Measurements from ENCODE around the gene ITIH2.
A peak's percentile ranks its signal among the peaks of the same experiment; 100 is the strongest.
"Not testable (repeated sequence)": the region's sequence is repeated elsewhere in the genome, so short reads cannot be mapped to it uniquely, and the experiment has no call there.

ITIH2 gene

GRCh38 chr10:7703140-7703539 is at the start of gene ITIH2:
Gene ITIH2, plus strand, starts transcription at chr10:7703316. Its CDS starts 119 bp downstream, at chr10:7703435.
- DNase-seq (ENCODE audit: low read depth) = no peak

GRCh38 chr10:7657079-7657478 is 46.0 kb upstream of the ITIH2 start:
- DNase-seq (ENCODE audit: low read depth) = not testable (repeated sequence)

GRCh38 chr10:7657552-7657951 is 45.6 kb upstream of the ITIH2 start:
- DNase-seq (ENCODE audit: low read depth) = no peak

GRCh38 chr10:7659560-7659959 is 43.6 kb upstream of the ITIH2 start:
- DNase-seq (ENCODE audit: low read depth) = no peak

GRCh38 chr10:7662522-7662921 is 40.6 kb upstream of the ITIH2 start:
- no peak for DNase-seq (ENCODE audit: low read depth)

GRCh38 chr10:7664707-7665106 is 38.4 kb upstream of the ITIH2 start:
- no peak for DNase-seq (ENCODE audit: low read depth)

- DNase-seq (ENCODE audit: low read depth) = no peak
Measured at GRCh38 chr10:7665767-7666166, 37.3 kb upstream of the ITIH2 start.

- no peak for DNase-seq (ENCODE audit: low read depth)
Measured at GRCh38 chr10:7666253-7667023, 36.7 kb upstream of the ITIH2 start, which contains the start of gene ITIH5. Gene ITIH5, minus strand, starts transcription at chr10:7666966. Its CDS starts 74 bp downstream, at chr10:7666892.

GRCh38 chr10:7667262-7668141 is 35.6 kb upstream of the ITIH2 start:
- DNase-seq (ENCODE audit: low read depth) = no peak

GRCh38 chr10:7670157-7670556 is 33.0 kb upstream of the ITIH2 start:
- DNase-seq (ENCODE audit: low read depth) = no peak

- no peak for DNase-seq (ENCODE audit: low read depth)
Measured at GRCh38 chr10:7672341-7673134, 30.6 kb upstream of the ITIH2 start.

- no peak for DNase-seq (ENCODE audit: low read depth)
Measured at GRCh38 chr10:7679256-7679655, 23.9 kb upstream of the ITIH2 start.

GRCh38 chr10:7680078-7680477 is 23.0 kb upstream of the ITIH2 start:
- not testable (repeated sequence) for DNase-seq (ENCODE audit: low read depth)

- DNase-seq (ENCODE audit: low read depth) = no peak
Measured at GRCh38 chr10:7686351-7687171, 16.6 kb upstream of the ITIH2 start.

- DNase-seq (ENCODE audit: low read depth) = peak; percentile 46
Measured at GRCh38 chr10:7687228-7687907, 15.7 kb upstream of the ITIH2 start.

GRCh38 chr10:7689591-7689990 is 13.5 kb upstream of the ITIH2 start:
- DNase-seq (ENCODE audit: low read depth) = no peak

- not testable (repeated sequence) for DNase-seq (ENCODE audit: low read depth)
Measured at GRCh38 chr10:7690885-7691597, 12.1 kb upstream of the ITIH2 start.

- DNase-seq (ENCODE audit: low read depth) = not testable (repeated sequence)
Measured at GRCh38 chr10:7692368-7692767, 10.7 kb upstream of the ITIH2 start.

- DNase-seq (ENCODE audit: low read depth) = not testable (repeated sequence)
Measured at GRCh38 chr10:7693194-7693593, 9.9 kb upstream of the ITIH2 start.

GRCh38 chr10:7696545-7696944 is 6.6 kb upstream of the ITIH2 start:
- no peak for DNase-seq (ENCODE audit: low read depth)
